Keratinocyte (primary cell): ENCODE results near the gene TALDO1. TPM values are rescaled to one million over a fixed set of nuclear protein-coding genes. Genes with fewer than 3 reads are reported as not detected.

Experiments
- DNase-seq: peaks from one replicate; pipeline ENCODE4 v3.0.0-alpha.2; 2011; ENCODE audit warnings: low read depth, missing footprints, low spot score
- FAIRE-seq: peaks from 2 replicates; lab custom pipeline; 2011; peaks lifted over from hg19 to GRCh38; lab: Jason Lieb, UNC
- H2AFZ ChIP-seq: 2 replicates; pipeline ENCODE4 v1.6.0; 2012; ENCODE audit warnings: low read length, control low read depth, inconsistent platforms; ENCODE audit not compliant: control insufficient read depth
- H3K27ac ChIP-seq: 2 replicates; pipeline ENCODE4 v1.5.1; 2011; ENCODE audit warnings: low read length; ENCODE audit not compliant: control insufficient read depth, insufficient read depth
- H3K27me3 ChIP-seq: 3 replicates; pipeline ENCODE4 v1.6.0; 2011; ENCODE audit warnings: low read length; ENCODE audit not compliant: control insufficient read depth, insufficient read depth; ENCODE audit errors: extremely low read depth
- H3K36me3 ChIP-seq, 2 experiments: 2 replicates in 1 of 2; 3 replicates in 1 of 2; pipeline ENCODE4 v1.5.1; 2011; ENCODE audit warnings: low read length in 2 of 2, mild to moderate bottlenecking in 1 of 2; ENCODE audit not compliant: control insufficient read depth in 2 of 2, insufficient read depth in 2 of 2; ENCODE audit errors: extremely low read depth in 1 of 2
- H3K4me1 ChIP-seq: 3 replicates; pipeline ENCODE4 v1.5.1; 2011; ENCODE audit warnings: low read length; ENCODE audit not compliant: control insufficient read depth, insufficient read depth; ENCODE audit errors: extremely low read depth
- H3K4me2 ChIP-seq: 3 replicates; pipeline ENCODE4 v1.6.0; 2011; ENCODE audit warnings: low read depth, low read length; ENCODE audit not compliant: control insufficient read depth, insufficient read depth; ENCODE audit errors: extremely low read depth
- H3K4me3 ChIP-seq, 3 experiments: fragments of 200-600 bp in 1 of 3; sonication (generic) in 1 of 3; 2 replicates in 2 of 3; 3 replicates in 1 of 3; pipeline ENCODE4 v1.5.1; 2011 to 2016; ENCODE audit warnings: low read length in 3 of 3, mild to moderate bottlenecking in 3 of 3, control low read depth in 2 of 3, inconsistent platforms in 1 of 3, low read depth in 1 of 3, mixed read lengths in 1 of 3, mixed run types in 1 of 3, moderate library complexity in 1 of 3; ENCODE audit not compliant: control insufficient read depth in 2 of 3, insufficient read depth in 2 of 3; ENCODE audit errors: extremely low read depth in 1 of 3
- H3K79me2 ChIP-seq: 2 replicates; pipeline ENCODE4 v1.6.0; 2012; ENCODE audit warnings: low read length; ENCODE audit not compliant: control insufficient read depth, insufficient read depth
- H3K9ac ChIP-seq: 3 replicates; pipeline ENCODE4 v1.6.0; 2011; ENCODE audit warnings: low read length; ENCODE audit not compliant: control insufficient read depth, insufficient read depth; ENCODE audit errors: extremely low read depth
- H3K9me1 ChIP-seq: 3 replicates; pipeline ENCODE4 v1.6.0; 2011; ENCODE audit warnings: low read length; ENCODE audit not compliant: control insufficient read depth, insufficient read depth; ENCODE audit errors: extremely low read depth
- H3K9me3 ChIP-seq: 2 replicates; pipeline ENCODE4 v1.5.1; 2012; ENCODE audit warnings: low read depth, low read length; ENCODE audit not compliant: control insufficient read depth
- H4K20me1 ChIP-seq: 3 replicates; pipeline ENCODE4 v1.6.0; 2011; ENCODE audit warnings: low read length; ENCODE audit not compliant: control insufficient read depth, insufficient read depth; ENCODE audit errors: extremely low read depth
- CTCF ChIP-seq, 3 experiments: IDR thresholded peaks in 1 of 3; conservative IDR thresholded peaks in 1 of 3; optimal IDR thresholded peaks in 1 of 3; 2 replicates in 2 of 3; 3 replicates in 1 of 3; pipeline versions ENCODE3 to v1.5.1; 2011; ENCODE audit warnings: low read length in 3 of 3, mild to moderate bottlenecking in 3 of 3, moderate library complexity in 2 of 3, control low read depth in 1 of 3, inconsistent platforms in 1 of 3; ENCODE audit not compliant: insufficient read depth in 2 of 3; ENCODE audit errors: extremely low read depth in 1 of 3
- EZH2 ChIP-seq: IDR thresholded peaks from one replicate; pipeline ENCODE4 v1.6.1; 2012; ENCODE audit warnings: inconsistent platforms, mild to moderate bottlenecking, low read length, moderate library complexity
- dilution Hi-C: fragments of 300-500 bp; cut with MboI; formaldehyde crosslinking; loops from one replicate; pipeline ENCODE4 v1.7.0; 2020; ENCODE audit warnings: low sequenced_read_pairs; ENCODE audit not compliant: extremely low pct_ligation_motif_present
- polyA plus RNA-seq, 5 experiments: library from polyadenylated mRNA; depleted of rRNA in 3 of 5; stranded (reverse) in 3 of 5; stranded (forward) in 1 of 5; unstranded in 1 of 5; fragments of >200 nt; gene quantifications; 1 replicate in 1 of 5; 2 replicates in 3 of 5; 3 replicates in 1 of 5; pipeline versions ENCODE4 v1.2.1 to v1.2.3, GENCODE V29; 2011 to 2012; ENCODE audit warnings: missing spikeins in 2 of 5, low read depth in 1 of 5, low replicate concordance in 1 of 5

Gene TALDO1
- polyA plus RNA-seq, 1 donor (not counting 4 experiments of a cell fraction or from before 2014, with no cell fraction given): 162 TPM

- Histone ChIP-seq H3K9me3 (no peaks in the 10 kb centered on the region), H3K36me3 (peaks cover 38 to 41% of the 10 kb centered on the region in 2 experiments), H3K4me1 (peaks cover 19% of the 10 kb centered on the region), H2AFZ (no peak overlapping the region), H3K9ac (peak overlapping the region; percentile 50), H3K9me1 (peaks cover 3% of the 10 kb centered on the region), H3K4me2 (peak overlapping the region; percentile 22), H3K4me3 (no peak overlapping the region), H3K27ac (peak overlapping the region; percentile 17), H4K20me1 (peaks cover 11% of the 10 kb centered on the region), H3K79me2 (no peaks in the 10 kb centered on the region), H3K27me3 (no peaks in the 10 kb centered on the region)
- no peak for FAIRE-seq
- dilution Hi-C loops: no loop called here
- no peak for DNase-seq
- no peak for TF ChIP-seq CTCF (optimal IDR thresholded peaks at IDR 0.05 in 1 of 3, IDR thresholded peaks at IDR 0.05 in 1 of 3, conservative IDR thresholded peaks at IDR 0.05 in 1 of 3; ENCODE audit: extremely low read depth in 1 of 3, insufficient read depth in 2 of 3, low read length in 3 of 3)
- TF ChIP-seq EZH2: no peak
Observed at GRCh38 chr11:763549-764321, 16.5 kb downstream of the TALDO1 start.

- Histone ChIP-seq H2AFZ (no peak overlapping the region), H4K20me1 (peaks cover 11% of the 10 kb centered on the region), H3K4me3 (no peak overlapping the region), H3K36me3 (peaks cover 35 to 41% of the 10 kb centered on the region in 2 experiments), H3K4me2 (no peak overlapping the region), H3K9me1 (peaks cover 3% of the 10 kb centered on the region), H3K79me2 (no peaks in the 10 kb centered on the region), H3K9ac (no peak overlapping the region), H3K27ac (no peak overlapping the region), H3K27me3 (no peaks in the 10 kb centered on the region), H3K4me1 (peaks cover 19% of the 10 kb centered on the region), H3K9me3 (no peaks in the 10 kb centered on the region)
- no peak for TF ChIP-seq EZH2
- no peak for TF ChIP-seq CTCF (optimal IDR thresholded peaks at IDR 0.05 in 1 of 3, IDR thresholded peaks at IDR 0.05 in 1 of 3, conservative IDR thresholded peaks at IDR 0.05 in 1 of 3; ENCODE audit: extremely low read depth in 1 of 3, insufficient read depth in 2 of 3, low read length in 3 of 3)
- FAIRE-seq (no peak), DNase-seq (no peak)
- dilution Hi-C loops: no loop called here
Observed at GRCh38 chr11:764322-765024, 17.2 kb downstream of the TALDO1 start.
